HG03457 (cell line): ENCODE results near the gene FSIP1.

Experiments
- ATAC-seq: cut with Tn5 transposase; IDR thresholded peaks from one replicate; pipeline ENCODE4 v1.9.1; 2021; ENCODE audit warnings: moderate number of reproducible peaks; ENCODE audit not compliant: unreplicated experiment

FSIP1 gene

DNA sequence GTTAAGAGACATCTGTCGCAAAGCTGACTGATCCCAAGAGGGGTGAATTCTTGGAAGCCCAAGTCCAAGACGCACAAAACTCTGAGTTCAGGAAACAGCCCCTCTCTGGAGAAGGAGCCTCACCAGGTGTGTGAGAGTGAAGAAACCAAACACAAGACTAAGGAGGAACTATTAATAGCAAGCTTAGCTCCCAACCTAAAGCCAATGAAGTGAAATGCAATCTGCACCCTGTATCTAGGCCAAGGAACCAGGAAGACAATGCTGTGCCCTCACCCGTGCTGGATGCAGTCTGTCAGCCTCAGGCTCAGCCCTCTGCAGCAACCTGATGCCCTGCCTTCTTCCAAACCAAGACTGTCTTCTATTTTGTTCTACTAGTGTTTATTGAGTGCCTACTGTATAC is 224.2 kb downstream of the FSIP1 start:
- no peak for ATAC-seq

DNA sequence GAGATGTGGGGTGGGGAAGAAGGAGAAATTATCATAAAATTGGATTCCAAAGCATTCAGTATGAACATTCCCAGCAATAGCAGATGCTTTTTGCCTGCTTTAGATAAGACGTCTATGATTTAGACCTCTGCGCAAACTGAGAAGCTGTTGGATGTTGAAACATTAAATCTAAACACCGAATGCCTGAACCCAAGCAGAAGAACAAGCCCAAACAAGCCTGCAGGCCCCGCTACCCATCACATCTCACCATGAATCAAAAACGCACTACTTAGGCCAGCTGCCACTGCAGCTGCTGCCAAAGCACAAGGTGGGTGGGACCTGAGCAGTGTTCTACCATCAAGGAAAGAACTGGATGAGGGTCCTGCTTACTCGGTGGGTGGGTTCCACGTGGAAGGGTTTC is 226.2 kb downstream of the FSIP1 start:
- ATAC-seq = no peak

DNA sequence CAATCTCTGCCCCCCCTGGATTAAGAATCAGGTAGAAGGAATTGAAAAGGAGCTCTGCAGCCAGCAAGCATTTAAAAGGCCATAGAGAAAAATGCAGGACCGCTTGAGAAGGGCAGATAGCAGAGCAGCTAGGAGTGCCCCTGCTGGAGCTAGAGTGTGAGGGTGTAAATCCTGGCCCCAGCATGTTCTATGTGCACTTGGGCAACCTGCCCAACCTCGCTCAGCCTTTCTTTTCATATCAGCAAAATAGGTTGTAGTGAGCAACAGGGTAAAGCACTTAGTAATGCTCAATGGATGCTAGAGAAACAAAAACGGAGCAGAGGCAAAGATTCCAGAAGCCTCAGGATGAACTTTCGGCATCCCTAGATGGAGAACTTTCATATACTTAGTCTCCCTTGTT is 226.8 kb downstream of the FSIP1 start:
- no peak for ATAC-seq

DNA sequence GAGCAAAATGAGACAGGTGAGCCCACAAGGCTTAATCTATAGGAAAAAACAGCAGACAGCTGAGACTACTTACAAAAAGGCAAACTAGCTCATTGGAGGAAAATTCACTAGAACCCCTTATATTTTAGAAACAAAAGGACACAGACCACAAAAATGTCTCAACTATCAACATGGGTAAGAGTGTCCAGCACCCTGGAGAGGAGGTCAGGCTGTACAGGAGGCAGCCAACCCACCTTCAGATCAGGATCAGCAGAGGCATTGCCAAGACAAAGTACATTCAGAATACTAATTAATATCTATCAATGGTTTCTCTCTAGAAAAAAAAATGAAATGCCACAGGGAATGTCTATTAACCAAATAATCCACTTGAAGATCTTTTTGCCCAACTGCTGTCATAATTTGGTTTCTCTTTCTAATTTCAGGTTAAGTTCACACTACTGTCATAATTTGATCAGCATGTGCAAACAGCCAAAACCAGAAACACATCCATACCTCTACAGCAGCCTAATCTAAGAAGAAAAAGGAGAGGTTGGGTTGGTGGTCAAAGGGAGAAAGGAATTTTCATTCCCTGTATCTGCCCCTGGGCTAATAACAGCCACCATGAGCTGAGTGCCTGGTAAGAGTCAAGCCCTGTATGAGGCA is 227.8 kb downstream of the FSIP1 start:
- no peak for ATAC-seq

DNA sequence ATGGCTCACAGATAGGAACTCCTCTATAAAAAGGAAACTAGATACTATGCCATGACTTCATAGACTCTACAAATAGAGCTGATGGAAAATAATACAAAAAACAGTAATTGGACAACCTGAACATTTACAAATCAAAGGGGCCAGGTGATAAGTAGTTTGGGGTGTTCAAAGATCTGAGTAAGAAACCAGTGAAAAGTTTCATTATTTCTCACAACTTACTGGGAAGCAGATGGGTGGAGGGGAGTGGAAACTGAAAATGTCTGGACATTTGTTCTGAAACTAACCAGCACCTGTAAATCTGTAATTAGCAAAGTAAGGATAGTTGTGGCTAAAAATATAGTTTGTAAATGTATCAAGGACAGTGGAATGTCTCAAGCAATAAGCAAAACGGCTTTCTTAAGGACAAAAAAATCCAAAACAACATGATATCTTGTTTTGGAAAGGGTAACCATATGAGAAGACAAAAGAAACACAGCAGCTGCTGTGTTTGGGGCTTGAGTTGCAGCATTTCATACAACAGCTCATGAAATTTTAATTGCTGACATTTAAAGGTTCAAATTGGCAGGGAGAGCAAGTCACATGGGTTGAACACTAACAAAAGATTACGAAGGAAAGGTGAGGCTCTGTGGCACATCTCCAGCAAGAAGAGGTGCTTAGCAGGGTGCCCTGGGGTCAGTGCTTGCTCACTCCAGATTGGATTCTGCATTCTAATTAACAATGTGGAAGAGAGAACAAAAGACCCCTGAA is 228.5 kb downstream of the FSIP1 start:
- peak; percentile 51 for ATAC-seq

DNA sequence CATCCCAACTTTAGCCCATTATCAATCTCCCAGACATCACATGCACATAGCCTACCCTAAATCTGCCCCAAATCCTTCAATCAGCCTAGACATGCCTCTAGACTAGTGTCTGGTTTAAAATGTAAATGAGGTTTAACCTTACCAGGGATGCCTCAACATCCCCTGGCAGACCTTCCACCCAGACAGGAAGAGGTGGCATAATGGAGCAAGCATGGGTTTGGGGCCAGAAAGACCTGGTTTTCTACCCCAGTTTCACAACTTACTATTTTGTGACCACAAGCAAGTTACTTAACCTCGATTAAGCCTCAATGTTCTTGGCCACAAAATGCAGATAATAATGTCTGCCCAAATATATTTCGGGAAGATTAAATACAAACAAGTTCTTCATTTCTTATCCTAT is 230.1 kb downstream of the FSIP1 start:
- ATAC-seq = no peak

DNA sequence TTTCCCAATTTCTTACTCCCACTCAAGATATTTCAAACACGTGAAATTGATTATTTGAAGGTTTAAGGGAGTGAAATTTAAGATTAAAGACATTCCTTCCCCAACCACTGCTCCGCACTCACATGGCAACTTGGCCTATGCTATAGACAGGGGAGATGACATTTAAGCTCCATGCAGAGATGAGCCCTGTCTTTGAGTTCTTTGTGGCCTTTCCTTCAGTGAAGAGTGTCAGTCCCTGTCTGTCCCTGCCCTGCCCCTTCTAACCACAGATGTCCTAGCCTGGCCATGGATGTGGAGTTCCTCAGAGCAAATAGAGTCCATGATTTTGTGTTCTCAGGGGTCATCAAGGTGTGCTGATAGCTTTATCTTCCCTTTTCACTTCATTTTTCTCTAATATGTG is 231.2 kb downstream of the FSIP1 start:
- ATAC-seq = no peak
